HG02885 (cell line): ENCODE data around the gene BCAR3.
"Not testable (repeated sequence)": the region's sequence is repeated elsewhere in the genome, so short reads cannot be mapped to it uniquely, and the experiment has no call there.

Source experiments
- ATAC-seq: cut with Tn5 transposase; IDR thresholded peaks from one replicate; pipeline ENCODE4 v1.9.1; 2021; ENCODE audit warnings: mild to moderate bottlenecking; ENCODE audit not compliant: unreplicated experiment, poor library complexity

Gene BCAR3

GRCh38 chr1:93672477-93673162 is 9.0 kb downstream of the BCAR3 start:
- no peak for ATAC-seq

GRCh38 chr1:93672069-93672468 is 9.6 kb downstream of the BCAR3 start:
- no peak for ATAC-seq

GRCh38 chr1:93671099-93671621 is 10.5 kb downstream of the BCAR3 start:
- ATAC-seq = no peak

GRCh38 chr1:93670141-93670540 is 11.5 kb downstream of the BCAR3 start:
- ATAC-seq = no peak

GRCh38 chr1:93669369-93669768 is 12.3 kb downstream of the BCAR3 start:
- ATAC-seq = no peak

GRCh38 chr1:93668951-93669350 is 12.7 kb downstream of the BCAR3 start:
- ATAC-seq = no peak

GRCh38 chr1:93668121-93668520 is 13.5 kb downstream of the BCAR3 start:
- no peak for ATAC-seq

- ATAC-seq = no peak
Measured at GRCh38 chr1:93667642-93668041, 14.0 kb downstream of the BCAR3 start.

- ATAC-seq = no peak
Measured at GRCh38 chr1:93666613-93667384, 14.8 kb downstream of the BCAR3 start.

GRCh38 chr1:93665015-93665414 is 16.6 kb downstream of the BCAR3 start:
- no peak for ATAC-seq

- no peak for ATAC-seq
Measured at GRCh38 chr1:93663208-93663614, 18.4 kb downstream of the BCAR3 start.

GRCh38 chr1:93662481-93663207 is 19.0 kb downstream of the BCAR3 start:
- ATAC-seq = no peak

GRCh38 chr1:93661829-93662474 is 19.7 kb downstream of the BCAR3 start:
- peak; percentile 66 for ATAC-seq

GRCh38 chr1:93661341-93661740 is 20.3 kb downstream of the BCAR3 start:
- ATAC-seq = not testable (repeated sequence)

GRCh38 chr1:93659822-93660503 is 21.7 kb downstream of the BCAR3 start:
- no peak for ATAC-seq

GRCh38 chr1:93658188-93658587 is 23.4 kb downstream of the BCAR3 start:
- no peak for ATAC-seq

GRCh38 chr1:93656491-93656890 is 25.1 kb downstream of the BCAR3 start:
- ATAC-seq = no peak

GRCh38 chr1:93653656-93654055 is 28.0 kb downstream of the BCAR3 start:
- no peak for ATAC-seq

- no peak for ATAC-seq
Measured at GRCh38 chr1:93652323-93652949, 29.2 kb downstream of the BCAR3 start.
